Thoracic aorta (tissue), 2 donors: ENCODE results near the gene PPP2R5C. TPM values are rescaled to one million over a fixed set of nuclear protein-coding genes. Genes with fewer than 3 reads are reported as not detected.
"Not testable (repeated sequence)": the region's sequence is repeated elsewhere in the genome, so short reads cannot be mapped to it uniquely, and the experiment has no call there.

ENCODE experiments used
- ATAC-seq: fragments of 150-250 bp; one replicate; pipeline ENCODE4 v1.8.0; 2017; ENCODE audit warnings: low read depth; ENCODE audit not compliant: insufficient number of reproducible peaks, low FRiP score
- DNase-seq: peaks from one replicate; pipeline ENCODE4 v3.0.0-alpha.2; 2020; ENCODE audit warnings: low spot score
- H3K27ac ChIP-seq, 2 donors: fragments of 200-600 bp; sonication (generic); 1 replicate in 1 of 2; 2 replicates in 1 of 2; pipeline ENCODE4 v1.5.1; 2016; ENCODE audit warnings: mild to moderate bottlenecking in 2 of 2, moderate library complexity in 2 of 2
- H3K27me3 ChIP-seq: fragments of 200-600 bp; sonication (generic); replicated peaks from 2 replicates; pipeline ENCODE4 v1.6.0; 2016; ENCODE audit warnings: mild to moderate bottlenecking; ENCODE audit not compliant: insufficient read depth
- H3K36me3 ChIP-seq: fragments of 200-600 bp; sonication (generic); one replicate; pipeline ENCODE4 v1.5.1; 2016
- H3K4me1 ChIP-seq, 2 donors: fragments of 200-600 bp; sonication (generic); 1 replicate in 1 of 2; 2 replicates in 1 of 2; pipeline versions ENCODE4 v1.5.1 to v1.6.0; 2016; ENCODE audit warnings: low read depth in 2 of 2, mild to moderate bottlenecking in 1 of 2; ENCODE audit not compliant: control insufficient read depth in 1 of 2
- H3K4me3 ChIP-seq: fragments of 200-600 bp; sonication (generic); 2 replicates; pipeline ENCODE4 v1.5.1; 2016; ENCODE audit warnings: mild to moderate bottlenecking
- H3K9me3 ChIP-seq: fragments of 200-600 bp; sonication (generic); 2 replicates; pipeline ENCODE4 v1.5.1; 2016
- total RNA-seq, 2 donors: library from RNA; depleted of rRNA; stranded (reverse); fragments of >200 nt; gene quantifications; one replicate each; pipeline versions ENCODE4 v1.1.0 to v1.2.3, GENCODE V29; 2016
- TF ChIP-seq, protein P1 (sequence below): fragments of 200-600 bp; sonication (generic); IDR thresholded peaks from one replicate; pipeline ENCODE4 v1.5.1; 2019; ENCODE audit warnings: antibody characterized with exemption

Gene PPP2R5C
- 100 to 1,000 TPM in 1 of 2 donors, 10 to 100 TPM in 1; 97.2 to 341 TPM for total RNA-seq

DNA sequence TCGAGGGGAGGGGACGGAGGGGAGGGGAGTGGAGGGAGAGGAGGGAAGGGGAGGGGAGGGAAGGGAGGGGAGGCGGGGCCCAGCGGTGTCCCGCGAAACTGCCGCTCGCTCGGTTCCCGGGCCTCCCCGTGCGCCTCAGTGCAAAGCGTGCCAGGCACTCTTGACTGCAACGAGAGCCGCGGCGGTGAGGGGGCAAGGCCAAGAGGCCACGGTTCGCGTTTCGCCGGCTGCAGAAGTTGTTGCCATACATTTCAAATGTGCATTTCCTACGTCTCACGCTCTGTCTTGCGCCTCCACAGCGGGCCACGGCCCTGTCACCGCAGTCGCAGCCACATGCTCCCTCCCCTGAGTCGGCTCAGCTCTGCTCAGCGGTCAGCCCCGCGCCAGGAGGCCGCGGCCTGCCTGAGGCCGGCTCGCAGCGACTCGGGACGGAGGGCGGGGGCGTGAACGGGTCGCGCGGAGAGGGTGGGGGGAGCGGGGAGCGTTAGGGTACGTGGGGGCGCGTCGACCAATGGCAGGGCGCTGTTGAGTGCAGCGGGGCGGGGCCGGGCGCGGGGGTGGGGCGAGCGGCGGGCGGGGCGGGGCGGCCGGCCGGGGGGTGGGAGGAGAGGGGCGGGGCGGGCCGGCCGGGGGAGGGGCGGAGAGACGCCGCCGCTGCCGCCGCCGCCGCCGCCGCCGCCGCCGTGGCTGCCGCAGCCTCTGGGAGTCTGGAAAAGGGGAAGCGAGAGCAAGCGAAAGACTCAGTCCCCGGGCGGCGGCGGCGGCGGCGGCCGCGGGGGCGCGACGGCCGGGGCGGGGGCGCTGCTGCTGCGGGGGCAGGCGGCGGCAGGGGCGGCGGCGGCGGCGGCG lies at the start of gene PPP2R5C:
Gene PPP2R5C, plus strand, starts transcription at position 678 of the 849 bp plus-strand sequence. CDS start 185 bp downstream, outside the sequence.
- H3K4me3 ChIP-seq, result peak within 1 kb of the TSS; percentile 98
- peak; percentile 77 for DNase-seq
- no peaks in the 10 kb centered on the region for H3K27me3 ChIP-seq
- no peaks in the 10 kb centered on the region for H3K9me3 ChIP-seq
- H3K27ac ChIP-seq, result peak within 1 kb of the TSS; percentile 73 to 88
- ATAC-seq, result peak; percentile 60
- H3K4me1 ChIP-seq, result peaks cover 13 to 22% of the 10 kb centered on the region in 2 donors
- TF ChIP-seq, protein P1, sequence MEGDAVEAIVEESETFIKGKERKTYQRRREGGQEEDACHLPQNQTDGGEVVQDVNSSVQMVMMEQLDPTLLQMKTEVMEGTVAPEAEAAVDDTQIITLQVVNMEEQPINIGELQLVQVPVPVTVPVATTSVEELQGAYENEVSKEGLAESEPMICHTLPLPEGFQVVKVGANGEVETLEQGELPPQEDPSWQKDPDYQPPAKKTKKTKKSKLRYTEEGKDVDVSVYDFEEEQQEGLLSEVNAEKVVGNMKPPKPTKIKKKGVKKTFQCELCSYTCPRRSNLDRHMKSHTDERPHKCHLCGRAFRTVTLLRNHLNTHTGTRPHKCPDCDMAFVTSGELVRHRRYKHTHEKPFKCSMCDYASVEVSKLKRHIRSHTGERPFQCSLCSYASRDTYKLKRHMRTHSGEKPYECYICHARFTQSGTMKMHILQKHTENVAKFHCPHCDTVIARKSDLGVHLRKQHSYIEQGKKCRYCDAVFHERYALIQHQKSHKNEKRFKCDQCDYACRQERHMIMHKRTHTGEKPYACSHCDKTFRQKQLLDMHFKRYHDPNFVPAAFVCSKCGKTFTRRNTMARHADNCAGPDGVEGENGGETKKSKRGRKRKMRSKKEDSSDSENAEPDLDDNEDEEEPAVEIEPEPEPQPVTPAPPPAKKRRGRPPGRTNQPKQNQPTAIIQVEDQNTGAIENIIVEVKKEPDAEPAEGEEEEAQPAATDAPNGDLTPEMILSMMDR, result no peak
- peaks cover 2% of the 10 kb centered on the region for H3K36me3 ChIP-seq

DNA sequence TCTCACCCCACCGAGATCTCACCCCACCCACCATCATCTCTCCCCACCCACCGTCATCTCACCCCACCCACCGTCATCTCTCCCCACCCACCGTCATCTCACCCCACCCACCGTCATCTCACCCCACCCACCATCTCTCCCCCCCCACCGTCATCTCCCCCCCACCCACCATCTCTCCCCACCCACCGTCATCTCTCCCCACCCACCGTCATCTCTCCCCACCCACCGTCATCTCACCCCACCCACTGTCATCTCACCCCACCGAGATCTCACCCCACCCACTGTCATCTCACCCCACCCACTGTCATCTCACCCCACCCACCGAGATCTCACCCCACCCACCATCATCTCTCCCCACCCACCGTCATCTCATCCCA lies 49.7 kb upstream of the PPP2R5C start:
- H3K27me3 ChIP-seq, H3K9me3 ChIP-seq, ATAC-seq, H3K4me3 ChIP-seq, H3K36me3 ChIP-seq, DNase-seq, H3K4me1 ChIP-seq, H3K27ac ChIP-seq: not testable (repeated sequence)

DNA sequence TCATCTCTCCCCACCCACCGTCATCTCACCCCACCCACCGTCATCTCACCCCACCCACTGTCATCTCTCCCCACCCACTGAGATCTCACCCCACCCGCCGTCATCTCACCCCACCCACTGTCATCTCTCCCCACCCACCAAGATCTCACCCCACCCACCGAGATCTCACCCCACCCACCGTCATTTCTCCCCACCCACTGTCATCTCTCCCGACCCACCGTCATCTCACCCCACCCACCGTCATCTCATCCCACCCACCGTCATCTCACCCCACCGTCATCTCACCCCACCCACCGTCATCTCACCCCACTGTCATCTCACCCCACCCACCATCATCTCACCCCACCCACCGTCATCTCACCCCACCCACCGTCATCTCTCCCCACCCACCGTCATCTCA lies 49.2 kb upstream of the PPP2R5C start:
- H3K27me3 ChIP-seq, DNase-seq, H3K27ac ChIP-seq, H3K4me1 ChIP-seq, ATAC-seq, H3K9me3 ChIP-seq, H3K36me3 ChIP-seq, H3K4me3 ChIP-seq: not testable (repeated sequence)

DNA sequence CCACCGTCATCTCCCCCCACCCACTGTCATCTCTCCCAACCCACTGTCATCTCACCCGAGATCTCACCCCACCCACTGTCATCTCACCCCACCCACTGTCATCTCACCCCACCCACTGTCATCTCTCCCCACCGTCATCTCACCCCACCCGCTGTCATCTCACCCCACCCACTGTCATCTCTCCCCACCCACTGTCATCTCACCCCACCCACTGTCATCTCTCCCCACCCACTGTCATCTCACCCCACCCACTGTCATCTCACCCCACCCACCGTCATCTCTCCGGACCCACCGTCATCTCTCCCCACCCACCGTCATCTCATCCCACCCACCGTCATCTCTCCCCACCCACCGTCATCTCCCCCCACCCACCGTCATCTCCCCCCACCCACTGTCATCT lies 48.4 kb upstream of the PPP2R5C start:
- H3K4me1 ChIP-seq, DNase-seq, H3K9me3 ChIP-seq, H3K27ac ChIP-seq, H3K36me3 ChIP-seq, H3K4me3 ChIP-seq, H3K27me3 ChIP-seq, ATAC-seq: not testable (repeated sequence)

DNA sequence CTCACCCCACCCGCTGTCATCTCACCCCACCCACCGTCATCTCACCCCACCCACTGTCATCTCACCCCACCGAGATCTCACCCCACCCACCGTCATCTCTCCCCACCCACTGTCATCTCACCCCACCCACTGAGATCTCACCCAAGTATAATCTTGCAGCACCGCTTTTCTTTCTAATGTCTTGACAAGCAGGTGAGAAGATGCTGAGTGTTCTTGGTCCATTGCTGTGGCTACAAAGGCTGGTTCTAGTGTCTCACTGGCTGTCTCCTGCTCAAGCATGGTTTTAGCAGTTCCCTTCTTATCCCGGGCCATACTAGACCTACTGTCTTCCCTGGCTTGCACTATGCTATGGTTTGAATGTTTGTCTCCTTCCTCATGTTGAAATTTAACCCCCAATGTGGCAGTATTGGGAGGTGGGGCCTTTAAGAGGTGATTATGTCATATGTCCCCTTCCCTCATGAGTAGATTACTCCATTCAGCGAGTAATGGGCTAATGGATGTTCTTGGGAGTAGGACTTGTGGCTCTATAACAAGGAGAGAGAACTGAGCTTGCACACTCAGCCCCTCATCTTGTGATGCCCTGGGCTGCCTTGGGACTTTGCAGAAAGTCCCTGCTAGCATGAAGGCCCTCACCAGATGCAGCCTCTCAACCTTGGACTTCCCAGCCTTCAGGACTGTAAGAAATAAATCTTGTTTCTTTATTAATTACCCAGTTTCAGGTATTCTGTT lies 47.7 kb upstream of the PPP2R5C start:
- Histone ChIP-seq H3K4me1 (no peaks in the 10 kb centered on the region), H3K9me3 (no peaks in the 10 kb centered on the region)

DNA sequence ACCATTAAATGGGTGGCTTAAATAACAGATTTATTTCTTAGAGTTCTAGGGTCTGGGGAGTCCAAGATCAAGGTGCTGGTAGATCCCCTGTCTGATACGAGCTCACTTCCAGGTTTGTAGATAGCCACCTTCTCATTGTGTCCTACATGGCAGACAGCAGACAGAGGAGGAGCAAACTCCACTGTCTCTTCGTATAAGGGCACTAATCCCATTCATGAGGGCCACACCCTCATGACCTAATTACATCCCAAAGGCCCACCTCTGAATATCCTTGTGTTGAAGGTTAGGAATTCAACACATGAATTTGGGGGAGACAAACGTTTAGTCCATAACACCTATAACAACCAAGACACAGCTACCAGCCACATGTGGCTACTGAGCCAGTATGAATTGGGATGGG lies 47.1 kb upstream of the PPP2R5C start:
- TF ChIP-seq, protein P1, result no peak
- ATAC-seq, result no peak
- no peak for DNase-seq

More for the DNA sequence above, 47.7 kb upstream of the PPP2R5C start:
- no peaks in the 10 kb centered on the region for H3K27me3 ChIP-seq
- DNase-seq (no peak), ATAC-seq (no peak)
- TF ChIP-seq, protein P1, result no peak
- H3K27ac ChIP-seq, result no peak overlapping the region
- H3K36me3 ChIP-seq, result no peaks in the 10 kb centered on the region
- H3K4me3 ChIP-seq, result no peak overlapping the region

More for the DNA sequence above, 47.1 kb upstream of the PPP2R5C start:
- no peaks in the 10 kb centered on the region for H3K27me3 ChIP-seq
- H3K4me3 ChIP-seq, result no peak overlapping the region
- no peak overlapping the region for H3K27ac ChIP-seq
- H3K36me3 ChIP-seq, result no peaks in the 10 kb centered on the region
- no peaks in the 10 kb centered on the region for H3K4me1 ChIP-seq
- no peaks in the 10 kb centered on the region for H3K9me3 ChIP-seq
